Measurements from ENCODE around the gene ZNG1E.
"Not testable (repeated sequence)": the region's sequence is repeated elsewhere in the genome, so short reads cannot be mapped to it uniquely, and the experiment has no call there.

ZNG1E gene

DNA sequence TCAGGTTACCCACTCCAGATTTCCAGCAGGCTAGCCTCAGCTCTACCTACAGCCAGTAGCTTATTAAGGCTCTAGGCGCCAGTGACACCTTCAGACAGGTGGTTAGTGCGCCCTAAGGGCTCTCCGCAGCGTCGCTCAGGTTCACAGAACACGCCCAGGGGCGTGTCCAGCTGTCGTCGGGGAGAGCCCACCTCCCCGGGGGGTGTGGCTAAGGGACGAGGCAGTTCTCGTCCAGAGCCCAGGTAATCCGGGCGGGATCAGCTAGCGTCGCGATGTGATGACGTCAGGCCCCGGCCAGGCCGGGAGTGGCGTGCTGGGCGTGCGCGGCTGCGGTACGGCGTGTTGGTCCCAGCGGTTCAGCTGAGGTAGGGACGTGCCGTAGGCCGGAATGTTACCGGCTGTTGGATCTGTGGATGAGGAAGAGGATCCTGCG lies at the start of gene ZNG1E:
ZNG1E (plus strand) TSS at position 340 of the 433 bp plus-strand sequence; CDS start at position 389, 49 bp downstream.
- peak; percentile 6 for DNase-seq (ENCODE audit: low spot score)

DNA sequence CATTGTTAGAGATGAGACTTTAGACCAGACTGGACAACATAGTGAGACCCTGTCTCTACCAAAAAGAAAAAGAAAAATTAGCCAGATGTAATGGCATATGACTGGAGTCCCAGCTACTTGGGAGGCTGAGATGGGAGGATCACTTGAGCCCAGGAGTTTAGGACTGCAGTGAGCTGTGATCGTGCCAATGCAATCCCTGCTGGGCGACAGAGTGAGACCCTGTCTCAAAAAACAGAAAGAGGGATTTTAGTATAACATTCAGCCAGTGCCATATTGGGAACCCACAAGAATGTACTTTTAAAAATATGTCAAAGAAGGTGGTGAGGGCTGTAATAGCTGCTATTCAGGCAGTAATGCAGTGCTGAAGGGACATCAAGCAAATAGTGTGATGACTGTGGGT lies 2.1 kb upstream of the ZNG1E start:
- DNase-seq (ENCODE audit: low spot score) = not testable (repeated sequence)

DNA sequence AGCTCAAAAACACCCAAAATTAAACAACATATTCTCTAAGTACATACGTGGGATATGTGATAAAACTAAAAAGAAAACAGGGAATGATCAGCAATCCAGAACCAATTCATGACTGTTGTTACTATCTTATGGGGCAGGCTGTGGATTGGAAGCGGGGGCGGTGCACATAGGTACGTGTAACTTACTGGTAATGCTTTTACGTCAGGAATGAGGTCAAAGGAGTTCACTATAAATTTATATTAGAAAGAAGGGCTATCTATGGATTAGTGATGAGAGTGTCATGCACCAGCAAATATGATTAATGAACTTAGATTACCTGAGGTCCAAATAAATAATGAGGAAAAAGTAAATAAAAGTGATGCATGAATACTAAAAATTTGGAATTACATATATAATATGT lies 710 bp upstream of the ZNG1E start:
- DNase-seq (ENCODE audit: low spot score) = not testable (repeated sequence)

DNA sequence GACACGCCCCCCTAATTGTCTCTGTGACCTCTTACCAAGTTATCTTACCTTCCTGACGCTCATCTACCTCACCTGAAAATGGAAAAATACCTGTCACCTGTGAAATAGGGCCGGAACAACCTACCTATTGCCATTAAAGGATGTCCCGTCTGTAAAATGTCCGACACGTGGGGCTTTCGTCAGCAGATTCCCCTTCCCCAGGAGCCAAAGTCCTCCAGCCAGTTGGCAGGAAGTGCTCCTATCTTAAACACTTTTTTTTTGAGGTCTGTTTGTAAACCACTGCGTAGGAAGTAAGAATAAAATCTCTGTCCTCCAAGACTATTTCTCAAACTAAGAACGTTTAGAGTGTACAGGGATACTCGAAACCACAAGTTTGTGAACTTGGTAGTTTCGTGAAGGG lies 661 bp downstream of the ZNG1E start:
- DNase-seq (ENCODE audit: low spot score) = not testable (repeated sequence)

DNA sequence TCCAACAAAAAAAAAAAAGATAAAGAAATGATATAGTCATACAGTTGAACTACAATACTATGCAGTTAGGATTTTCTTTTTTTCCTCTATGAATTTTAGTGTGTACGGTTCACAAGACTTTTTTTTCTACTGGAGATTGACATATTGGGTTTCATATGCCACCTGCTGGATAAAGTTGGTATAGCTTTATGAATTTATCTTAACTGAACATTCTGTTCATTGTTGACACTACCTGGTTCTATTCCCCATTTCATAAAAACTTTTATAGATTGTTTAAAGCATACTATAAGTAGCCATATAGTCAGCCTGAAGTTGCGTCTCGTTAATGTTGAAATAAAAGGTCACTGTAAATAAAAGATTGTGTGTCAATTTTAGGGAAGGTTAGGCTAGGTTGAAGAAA lies 2.8 kb downstream of the ZNG1E start:
- not testable (repeated sequence) for DNase-seq (ENCODE audit: low spot score)

DNA sequence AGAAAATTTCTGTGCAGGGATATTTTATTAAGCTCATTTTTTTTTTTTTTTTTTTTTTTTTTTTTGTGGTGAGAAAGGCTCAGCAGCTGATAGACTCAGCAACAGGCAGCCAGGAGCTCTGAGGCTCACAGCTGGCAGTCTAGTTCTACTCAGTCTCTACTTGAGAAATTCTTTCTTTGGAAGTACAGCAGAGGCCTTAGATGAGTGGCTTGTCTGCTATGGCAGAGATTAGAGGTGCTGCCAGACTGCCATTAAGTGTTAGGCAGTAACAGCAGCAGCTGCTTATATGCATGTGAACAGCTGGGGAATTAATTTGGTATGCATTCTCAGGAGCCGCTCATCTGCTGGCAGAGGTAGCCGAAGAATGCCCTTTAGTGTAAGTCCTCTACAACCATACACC lies 27.8 kb downstream of the ZNG1E start:
- DNase-seq (ENCODE audit: low spot score) = not testable (repeated sequence)

DNA sequence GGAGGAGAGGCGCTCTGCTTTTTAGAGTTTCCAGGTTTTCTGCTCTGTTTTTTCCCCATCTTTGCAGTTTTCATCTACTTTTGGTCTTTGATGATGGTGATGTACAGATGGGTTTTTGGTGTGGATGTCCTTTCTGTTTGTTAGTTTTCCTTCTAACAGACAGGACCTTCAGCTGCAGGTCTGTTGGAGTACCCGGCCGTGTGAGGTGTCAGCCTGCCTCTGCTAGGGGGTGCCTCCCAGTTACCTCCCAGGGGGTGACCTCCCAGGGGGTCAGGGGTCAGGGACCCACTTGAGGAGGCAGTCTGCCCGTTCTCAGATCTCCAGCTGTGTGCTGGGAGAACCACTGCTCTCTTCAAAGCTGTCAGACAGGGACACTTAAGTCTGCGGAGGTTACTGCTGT lies 38.7 kb downstream of the ZNG1E start:
- not testable (repeated sequence) for DNase-seq (ENCODE audit: low spot score)

DNA sequence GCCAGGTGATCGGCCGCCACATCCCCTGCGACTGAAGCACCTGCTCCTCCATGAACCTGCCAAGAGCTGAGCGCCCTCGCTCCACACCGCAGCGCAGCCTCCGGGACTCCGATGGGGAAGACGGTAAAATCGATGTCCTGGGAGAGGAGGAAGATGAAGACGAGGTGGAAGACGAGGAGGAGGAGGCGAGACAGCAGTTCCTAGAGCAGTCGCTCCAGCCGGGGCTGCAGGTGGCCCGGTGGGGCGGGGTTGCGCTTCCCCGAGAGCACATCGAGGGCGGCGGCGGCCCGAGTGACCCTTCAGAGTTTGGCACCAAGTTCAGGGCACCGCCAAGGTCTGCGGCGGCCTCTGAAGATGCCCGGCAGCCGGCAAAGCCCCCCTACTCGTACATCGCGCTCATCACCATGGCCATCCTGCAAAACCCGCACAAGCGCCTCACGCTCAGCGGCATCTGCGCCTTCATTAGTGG lies 61.4 kb downstream of the ZNG1E start, which contains the start of gene FOXD4L4:
FOXD4L4 (plus strand) TSS at position 51 of the 469 bp plus-strand sequence; CDS start at position 51, 0 bp downstream.
- DNase-seq (ENCODE audit: low spot score) = not testable (repeated sequence)

DNA sequence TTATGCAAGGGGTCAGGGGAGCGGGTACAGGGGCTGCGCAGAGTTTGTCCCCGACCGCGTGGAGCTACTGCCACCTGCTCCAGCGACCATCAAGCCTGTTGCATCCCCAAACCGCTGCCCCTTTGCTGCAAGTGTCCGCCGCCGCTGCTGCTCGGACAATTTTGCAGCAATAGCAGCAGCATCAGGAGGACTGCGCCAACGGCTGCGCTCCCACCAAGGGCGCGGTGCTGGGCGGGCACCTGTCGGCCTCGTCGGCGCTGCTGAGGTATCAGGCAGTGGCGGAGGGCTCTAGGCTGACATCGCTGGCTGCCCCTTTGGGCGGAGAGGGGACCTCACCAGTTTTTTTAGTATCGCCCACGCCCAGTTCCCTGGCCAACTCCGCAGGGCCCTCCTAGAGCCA lies 62.4 kb downstream of the ZNG1E start:
- not testable (repeated sequence) for DNase-seq (ENCODE audit: low spot score)
